Activated CD8-positive, alpha-beta memory T cell treated with anti-CD3 and anti-CD28 coated beads for 4 hours (primary cell): ENCODE data around the gene ITFG1.
"Not testable (repeated sequence)": the region's sequence is repeated elsewhere in the genome, so short reads cannot be mapped to it uniquely, and the experiment has no call there.

ENCODE experiments used
- DNase-seq, 2 donors: peaks; one replicate each; pipeline ENCODE4 v3.0.0-alpha.2; 2020; ENCODE audit warnings: low read depth in 2 of 2

ITFG1 gene

DNA sequence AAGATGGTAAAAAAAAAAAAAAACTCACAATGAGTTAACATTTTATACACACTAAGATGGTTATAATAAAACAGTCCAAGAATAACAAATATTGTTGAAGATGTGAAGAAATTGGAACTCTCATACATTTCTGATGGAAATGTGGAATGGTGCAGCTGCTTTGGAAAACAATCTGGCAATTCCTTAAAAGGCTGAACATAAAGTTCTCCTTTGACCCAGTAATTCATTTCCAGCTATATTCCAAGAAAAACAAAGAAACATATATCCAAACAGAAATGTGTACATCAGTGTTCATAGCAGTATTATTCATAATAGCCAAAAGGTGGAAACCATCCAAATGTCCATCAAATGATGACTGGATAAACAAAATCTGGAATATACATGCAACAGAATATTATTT is 219.8 kb downstream of the ITFG1 start:
- DNase-seq = no peak

DNA sequence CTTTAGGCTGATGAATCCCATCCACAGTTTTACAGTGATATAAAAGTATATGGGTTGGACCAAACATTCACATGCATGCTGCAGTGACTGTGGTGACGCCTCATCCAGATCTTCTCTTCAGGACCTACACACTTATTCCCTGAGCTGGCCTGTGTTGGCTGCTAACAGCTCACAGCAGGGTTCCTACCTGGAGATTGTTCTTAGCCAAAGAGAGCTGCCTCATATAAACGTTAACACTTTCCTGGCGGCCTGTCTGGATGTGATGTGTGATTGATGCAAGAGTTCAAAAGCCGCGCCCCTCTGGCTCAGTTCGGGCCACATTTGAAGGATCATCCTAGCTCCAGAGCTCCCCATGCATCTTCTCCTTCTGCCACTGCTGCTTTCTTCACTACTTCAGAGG is 224.1 kb downstream of the ITFG1 start:
- DNase-seq = no peak

DNA sequence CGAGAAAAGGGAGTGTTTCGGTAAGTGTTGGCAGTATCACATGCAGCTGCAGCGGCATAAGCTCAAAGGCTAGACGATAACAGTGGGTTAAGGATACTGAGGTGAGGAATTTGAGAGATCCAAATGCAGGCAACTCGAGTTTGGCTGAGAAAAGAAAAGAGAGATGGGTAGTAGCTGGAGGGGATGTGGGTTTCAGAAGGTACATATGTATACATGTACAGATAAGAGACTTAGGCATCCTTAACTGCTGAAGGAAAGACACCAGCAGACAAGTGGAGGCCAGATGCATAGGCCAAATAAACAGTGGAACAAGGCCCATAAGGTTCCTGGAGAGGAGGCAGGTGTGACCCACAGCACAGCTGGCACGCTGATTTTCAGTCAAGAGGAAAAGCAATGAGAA is 230.6 kb downstream of the ITFG1 start:
- no peak for DNase-seq

DNA sequence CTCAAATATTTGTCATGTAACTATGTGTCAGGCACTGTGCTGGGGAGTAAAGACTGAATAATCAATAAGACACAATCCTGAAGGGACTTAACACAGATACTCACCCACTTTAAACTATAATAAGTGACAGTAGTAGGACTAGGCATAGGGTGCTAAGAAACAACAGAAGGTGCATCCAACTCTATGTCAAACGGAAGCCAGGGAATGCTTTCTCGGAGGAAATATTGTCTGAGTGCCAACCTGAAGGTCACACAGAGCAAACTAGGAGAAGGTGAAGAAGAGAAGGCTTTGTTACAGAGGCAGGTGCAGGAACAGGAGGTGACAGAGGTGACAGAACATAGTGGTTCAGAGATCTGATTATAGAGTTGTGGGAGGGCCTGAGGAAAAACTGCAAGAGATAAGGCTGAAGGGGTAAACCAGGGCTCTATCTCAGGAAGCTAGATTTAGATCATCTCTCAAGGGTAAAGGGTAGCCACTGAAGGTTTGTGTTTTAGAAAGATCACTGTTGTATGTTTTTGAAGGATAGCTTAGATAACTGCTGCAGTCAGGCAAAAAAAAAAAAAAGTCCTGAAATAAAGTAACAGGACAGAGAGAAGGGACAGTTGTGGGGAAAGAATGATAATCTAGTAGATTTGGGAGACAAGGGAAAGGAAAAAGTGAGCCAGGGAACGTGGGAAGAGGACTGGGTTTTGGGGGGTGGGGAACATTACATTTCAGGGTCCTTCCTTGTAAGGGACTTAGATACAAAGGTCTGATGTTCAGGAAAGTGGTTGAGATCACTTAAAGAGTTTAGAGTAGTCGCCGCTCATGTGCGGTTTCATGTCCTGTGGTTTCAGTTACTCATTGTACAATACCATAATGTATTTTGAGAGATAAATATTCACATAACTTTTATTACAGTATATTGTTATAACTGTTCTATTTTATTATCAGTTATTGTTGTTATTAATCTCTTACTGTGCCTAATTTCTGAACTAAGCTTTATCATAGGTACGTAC is 231.5 kb downstream of the ITFG1 start:
- no peak for DNase-seq

DNA sequence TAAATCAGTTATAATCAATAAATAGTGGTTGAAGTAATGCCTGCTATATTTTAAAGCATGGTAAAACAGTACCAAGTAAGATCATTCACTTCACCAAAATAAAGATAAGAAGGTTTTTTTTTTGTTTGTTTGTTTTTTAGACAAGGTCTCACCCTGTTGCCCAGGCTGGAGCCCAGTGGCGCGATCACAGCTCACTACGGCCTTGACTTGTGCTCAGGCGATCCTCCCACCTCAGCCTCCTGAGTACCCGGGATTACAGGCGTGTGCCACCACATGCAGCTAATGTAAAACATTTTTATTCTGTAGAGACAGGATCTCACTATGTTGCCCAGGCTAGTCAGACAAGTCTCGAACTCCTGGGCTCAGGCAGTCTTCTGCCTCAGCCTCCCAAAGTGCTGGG is 232.6 kb downstream of the ITFG1 start:
- DNase-seq = no peak

DNA sequence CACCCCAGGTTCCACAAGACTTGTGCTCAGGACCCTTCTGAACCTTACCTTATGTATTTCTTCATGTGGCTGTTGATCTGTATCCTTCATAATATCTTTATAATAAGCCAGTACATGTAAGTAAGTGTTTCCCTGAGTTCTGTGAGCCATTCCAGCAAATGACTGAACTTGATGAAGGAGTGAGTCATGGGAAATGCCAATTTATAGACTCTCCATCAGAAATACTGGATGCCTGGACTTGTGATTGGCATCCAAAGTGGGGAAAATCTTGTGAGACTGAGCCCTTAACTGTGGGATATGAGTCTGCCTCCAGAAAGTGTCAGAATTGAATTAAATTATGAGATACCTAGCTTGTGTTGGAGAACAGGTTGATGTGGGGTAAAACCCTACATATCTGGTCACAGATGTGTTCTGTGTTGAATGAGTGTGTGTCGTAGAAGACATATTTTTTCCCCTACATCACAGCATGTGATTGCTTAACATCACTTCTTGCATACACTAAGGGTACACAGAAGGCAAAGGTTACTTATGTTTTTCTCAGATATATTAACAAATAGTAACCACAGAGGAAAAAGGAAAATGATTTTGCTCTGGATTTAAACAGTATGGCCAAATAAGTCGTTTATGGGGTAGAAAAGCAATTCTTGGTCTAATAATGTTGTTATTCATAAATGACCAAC is 247.0 kb downstream of the ITFG1 start:
- no peak for DNase-seq

DNA sequence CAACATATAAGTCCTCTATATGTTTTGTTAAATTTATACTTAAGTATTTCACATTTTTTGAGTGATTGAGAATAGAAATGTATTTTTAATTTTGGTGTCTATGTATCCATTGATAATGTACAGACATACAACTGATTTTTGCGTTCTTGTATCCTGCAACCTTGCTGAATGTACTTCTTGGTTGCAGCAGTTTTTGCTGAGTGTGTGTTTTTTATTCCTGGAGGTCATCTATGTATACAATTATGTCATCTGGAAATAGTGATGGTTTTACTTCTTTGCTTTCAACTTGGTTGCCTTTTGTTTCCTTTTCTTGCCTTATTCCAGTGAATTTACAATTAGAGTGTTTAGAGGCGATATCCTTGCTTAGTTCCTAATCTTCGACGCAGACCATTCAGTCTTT is 249.6 kb downstream of the ITFG1 start:
- DNase-seq = no peak

DNA sequence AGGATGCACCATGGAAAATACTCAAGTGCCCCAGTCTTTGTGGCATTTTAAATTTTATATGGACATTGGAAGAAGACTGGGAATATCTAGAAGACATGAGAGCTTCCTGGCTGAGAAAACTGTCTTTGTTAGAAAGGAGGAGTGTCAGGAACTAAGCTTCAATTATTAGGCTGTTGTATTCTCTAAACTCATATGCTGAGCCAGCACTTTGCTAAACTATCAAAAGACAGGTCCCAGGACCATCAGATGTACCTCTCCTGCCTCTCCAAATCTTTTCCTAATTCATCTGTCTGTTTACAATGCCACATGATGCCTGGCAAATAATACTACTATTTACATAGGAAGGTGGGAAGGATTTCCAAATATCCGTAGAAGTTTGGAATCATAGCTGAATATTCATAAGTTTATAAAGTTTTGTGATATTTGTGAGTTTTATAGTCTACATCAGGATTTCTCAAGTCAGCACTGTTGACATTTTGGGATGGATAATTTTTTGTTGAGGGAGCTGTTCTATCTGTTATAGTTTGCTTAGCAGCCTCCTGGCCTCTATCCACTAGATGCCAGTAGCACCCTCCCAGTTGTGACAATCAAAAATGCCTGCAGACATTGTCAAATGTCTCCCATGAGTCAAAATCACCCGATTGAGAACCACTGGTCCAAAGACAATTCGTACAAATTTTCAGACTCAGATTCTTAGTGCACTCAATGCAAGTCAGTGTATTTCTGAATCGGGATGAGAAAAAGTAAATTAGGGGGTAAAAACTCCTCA is 255.9 kb downstream of the ITFG1 start:
- no peak for DNase-seq

DNA sequence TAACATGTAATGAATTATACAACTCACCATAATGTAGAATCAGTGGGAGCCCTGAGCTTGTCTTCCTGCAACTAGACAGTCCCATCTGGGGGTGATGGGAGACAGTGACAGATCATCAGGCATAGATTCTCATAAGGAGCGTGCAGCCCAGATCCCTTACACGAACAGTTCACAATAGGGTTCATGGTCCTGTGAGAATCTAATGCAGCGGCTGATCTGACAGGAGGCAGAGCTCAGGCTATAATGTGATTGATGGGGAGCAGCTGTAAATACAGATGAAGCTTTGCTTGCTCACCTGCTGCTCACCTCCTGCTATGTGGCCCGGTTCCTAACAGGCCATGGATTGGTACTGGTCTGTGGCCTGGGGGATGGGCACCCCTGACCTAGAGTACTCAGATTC is 257.4 kb downstream of the ITFG1 start:
- DNase-seq = not testable (repeated sequence)

DNA sequence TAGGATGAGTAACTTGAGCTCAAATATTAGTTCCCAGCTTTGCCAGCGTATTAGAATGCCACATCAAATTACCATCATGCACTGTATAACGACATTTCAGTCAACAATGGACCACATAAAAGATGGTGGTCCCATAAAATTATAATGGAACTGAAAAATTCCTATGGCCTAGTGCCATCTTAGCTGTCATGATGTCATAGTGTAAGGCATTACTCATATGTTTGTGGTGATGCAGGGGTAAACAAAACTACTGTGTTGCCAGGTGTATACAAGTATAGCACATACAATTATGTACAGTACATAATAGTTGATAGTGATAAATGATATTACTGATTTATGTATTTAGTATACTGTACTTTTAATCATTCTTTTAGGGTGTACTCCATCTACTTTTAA is 262.7 kb downstream of the ITFG1 start:
- no peak for DNase-seq

DNA sequence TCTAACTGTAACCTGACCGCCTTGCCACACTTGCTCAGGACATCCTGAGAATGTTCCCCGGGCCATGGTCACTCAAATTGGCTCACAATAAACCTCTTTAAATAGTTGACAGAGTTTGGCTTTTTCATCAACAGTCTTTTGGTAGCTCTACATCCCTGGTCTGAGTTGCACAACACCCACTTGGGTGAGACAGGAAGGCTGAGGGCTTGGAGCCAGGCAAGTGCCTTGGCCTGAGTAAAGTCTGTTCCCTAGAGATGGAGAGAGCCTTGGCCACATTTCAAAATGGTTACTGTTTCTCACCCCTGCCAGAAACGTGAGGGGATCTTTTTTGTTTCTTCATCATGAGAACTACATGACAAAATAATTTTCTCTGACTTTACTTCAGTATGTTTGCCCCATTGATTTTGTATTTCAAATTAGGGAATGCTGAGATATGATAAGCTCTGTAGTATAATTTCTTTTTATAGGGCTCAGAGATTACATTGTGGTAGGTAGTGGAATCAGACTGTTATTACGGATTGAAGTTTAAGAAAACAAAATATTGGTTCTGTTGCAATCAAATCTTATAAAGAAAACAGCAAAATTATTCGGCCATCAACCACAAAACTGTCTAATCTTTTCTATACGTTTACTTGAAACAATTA is 263.2 kb downstream of the ITFG1 start:
- no peak for DNase-seq

DNA sequence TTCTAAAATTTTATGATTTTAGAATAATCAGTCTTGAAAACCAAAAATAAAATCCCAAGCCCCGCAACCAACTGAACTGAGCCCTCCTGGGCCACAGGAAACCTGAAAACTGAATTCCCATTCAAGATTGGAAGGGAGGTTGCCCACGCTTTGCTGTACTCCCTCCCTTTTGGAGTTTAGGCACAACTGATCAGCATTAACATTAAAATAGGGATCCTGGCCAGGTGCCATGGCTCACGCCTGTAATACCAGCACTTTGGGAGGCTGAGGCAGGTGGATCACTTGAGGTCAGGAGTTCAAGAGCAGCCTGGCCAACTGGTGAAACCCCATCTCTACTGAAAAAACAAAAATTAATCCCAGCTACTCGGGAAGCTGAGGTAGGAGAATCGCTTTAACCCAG is 264.4 kb downstream of the ITFG1 start:
- no peak for DNase-seq

DNA sequence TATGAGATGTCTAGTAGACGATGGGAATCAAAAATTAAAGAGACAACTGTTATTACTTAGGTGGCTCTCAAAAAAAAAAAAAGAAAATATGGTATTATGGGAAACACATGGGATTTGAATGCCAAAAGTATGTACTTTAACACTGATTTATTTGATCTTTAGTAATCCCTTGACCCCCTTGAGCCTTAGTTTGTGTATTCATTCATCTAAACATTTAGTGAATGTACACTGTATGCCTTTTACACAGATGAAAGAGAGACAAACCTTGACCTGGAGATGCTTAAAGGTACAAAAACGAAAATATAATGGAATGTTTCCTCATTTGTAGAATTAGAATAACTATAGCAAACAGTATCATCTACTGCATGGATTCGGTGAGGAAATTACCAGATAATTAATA is 278.5 kb downstream of the ITFG1 start:
- no peak for DNase-seq

DNA sequence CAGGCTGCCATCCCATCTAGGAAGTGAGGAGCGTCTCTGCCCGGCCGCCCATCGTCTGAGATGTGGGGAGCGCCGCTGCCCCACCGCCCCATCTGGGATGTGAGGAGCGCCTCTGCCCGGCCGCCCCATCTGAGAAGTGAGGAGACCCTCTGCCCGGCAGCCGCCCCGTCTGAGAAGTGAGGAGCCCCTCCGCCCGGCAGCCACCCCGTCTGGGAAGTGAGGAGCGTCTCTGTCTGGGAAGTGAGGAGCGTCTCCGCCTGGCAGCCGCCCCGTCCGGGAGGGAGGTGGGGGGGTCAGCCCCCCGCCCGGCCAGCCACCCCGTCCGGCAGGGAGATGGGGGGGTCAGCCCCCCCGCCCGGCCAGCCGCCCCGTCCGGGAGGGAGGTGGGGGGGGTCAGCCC is 279.8 kb downstream of the ITFG1 start:
- DNase-seq = not testable (repeated sequence)

DNA sequence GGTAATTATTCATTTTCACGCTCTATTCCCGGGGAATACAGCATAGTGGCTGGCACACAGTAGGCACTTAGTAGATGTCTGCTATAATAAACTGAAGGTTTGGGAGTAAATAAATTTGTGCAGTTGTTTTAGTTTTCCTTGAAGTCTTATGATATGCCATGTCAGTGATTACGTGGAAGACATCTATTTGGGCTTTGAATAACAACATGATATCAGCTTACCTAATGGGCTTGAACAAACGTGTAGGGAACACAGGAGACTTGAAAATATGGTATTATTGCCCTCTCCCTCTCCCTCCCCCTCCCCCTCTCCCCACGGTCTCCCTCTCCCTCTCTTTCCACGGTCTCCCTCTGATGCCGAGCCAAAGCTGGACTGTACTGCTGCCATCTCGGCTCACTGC is 280.8 kb downstream of the ITFG1 start:
- DNase-seq = no peak

DNA sequence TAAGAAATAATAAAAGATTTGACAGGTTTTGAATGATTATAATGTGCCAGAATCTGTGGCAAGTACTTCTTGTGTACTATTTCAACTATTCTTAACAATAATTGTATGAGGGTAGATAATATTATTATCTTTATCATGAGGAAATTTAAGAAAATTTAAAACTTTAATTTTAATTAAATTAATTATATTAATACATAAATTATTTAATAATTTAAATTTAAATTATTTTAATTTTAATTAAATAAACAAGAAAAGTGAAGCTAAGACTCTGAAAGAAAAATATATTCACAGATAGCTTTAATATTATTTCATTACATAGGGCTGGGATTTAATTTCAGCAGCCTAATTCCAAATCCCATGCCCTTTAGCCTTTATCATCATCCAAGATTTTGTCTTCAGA is 285.7 kb downstream of the ITFG1 start:
- DNase-seq = no peak

DNA sequence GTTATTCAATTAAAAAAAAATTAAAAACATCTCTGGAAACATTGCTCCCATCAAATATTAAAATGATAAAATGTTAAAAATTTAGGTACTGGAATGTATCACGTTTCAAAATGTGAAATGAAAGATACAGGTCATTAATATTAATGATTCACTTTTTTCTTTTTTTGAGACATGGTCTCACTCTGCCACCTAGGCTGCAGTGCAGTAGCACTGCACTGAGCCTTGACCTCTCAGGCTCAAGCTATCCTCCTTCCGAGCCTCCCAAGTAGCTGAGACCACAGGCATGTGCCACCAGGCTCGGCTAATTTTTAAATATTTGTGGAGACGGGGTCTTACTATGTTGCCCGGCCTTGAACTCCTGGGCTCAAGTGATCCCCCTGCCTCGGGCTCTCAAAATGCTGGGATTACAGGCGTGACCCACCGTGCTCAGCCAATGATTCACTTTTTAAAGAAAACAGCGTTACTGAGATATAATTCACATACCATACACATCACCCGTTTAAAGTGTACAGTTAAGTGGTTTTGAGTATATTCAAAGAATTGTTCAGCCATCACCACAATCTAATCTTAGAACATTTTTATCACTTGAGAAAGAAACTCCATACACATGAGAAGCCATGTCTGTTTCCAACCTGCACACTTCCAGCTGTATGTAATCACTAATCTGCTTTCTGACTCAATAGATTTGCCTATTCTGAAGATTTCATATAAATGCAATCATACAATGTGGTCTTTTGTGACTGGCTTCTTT is 298.0 kb downstream of the ITFG1 start:
- DNase-seq = no peak

DNA sequence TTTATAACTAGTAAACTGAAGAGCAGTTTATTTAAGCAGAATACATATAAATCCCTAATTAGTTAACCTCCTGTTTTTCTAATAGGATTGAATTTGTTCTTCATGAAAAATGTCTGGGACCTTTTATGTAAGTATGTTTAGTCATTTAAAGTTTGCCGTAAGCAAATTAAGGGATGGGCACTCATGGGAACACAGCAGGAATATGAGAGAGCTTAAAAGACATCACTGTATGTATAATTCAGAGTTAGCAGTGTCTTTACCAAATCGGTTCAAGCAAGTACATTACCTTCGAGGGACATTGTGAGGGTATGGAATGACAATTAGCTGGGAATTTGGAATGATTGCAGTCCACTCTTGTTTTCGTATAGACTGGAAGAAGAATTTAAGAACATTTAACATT is 299.4 kb downstream of the ITFG1 start:
- no peak for DNase-seq

DNA sequence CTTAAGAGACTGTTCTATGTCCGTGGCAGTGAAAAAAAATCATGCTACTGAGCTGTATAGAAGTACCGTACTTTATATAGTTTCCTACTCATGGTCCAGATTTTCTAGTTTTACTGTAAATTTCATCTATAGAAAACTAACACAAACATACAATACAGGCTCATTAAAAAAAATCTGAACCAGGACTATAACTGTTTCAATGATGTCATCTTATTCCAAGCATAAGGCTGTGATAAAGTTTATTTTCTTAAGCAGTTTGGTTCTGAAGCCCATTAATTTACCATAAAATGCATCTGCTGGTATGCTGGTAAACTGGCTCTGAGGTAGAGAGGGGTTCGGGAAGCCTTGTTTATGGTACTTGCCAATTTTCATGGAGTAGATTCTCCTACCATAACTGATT is 300.4 kb downstream of the ITFG1 start:
- DNase-seq = no peak

DNA sequence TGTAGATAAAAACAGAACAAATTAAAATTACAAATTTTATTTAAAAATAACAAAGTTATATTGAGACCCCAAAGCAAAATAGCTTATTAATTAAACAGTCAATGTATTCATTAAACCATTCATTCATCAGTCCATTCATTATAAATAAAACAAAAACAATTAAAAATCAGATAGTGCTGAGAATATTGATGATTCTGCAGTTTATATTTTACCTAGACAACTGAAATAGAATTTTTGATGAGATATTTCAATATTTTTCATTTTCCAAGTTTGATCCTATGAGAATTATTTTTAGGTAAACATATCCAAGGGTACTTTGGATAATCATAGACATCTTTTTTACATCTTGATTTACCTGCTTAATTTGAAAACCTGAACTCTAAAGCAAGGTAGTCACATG is 301.9 kb downstream of the ITFG1 start:
- DNase-seq = no peak

DNA sequence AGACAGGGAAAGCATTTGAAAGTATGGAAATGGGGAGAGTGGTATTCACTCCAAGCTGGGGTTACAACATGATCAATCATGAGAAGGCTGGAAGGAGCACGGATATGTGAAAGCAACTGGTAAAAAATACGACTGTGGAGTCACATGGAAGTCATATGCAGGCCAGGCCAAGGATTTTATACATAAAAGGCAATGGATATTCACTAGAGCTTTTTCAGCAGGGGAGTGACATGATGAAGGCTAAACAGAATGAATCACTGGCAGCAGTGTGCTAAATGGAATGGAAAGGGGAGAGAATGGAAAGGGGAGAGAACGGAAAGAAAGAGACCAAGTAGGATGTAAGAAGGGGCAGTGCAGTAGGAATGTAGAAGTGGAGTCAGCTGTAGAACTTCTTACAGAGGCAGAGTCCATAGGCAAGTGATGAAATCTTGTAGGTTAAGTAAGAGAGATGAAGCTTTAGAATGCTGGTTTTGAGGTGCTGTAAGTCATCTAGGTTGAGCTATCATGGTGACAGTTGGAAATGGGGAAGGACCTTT is 304.1 kb downstream of the ITFG1 start:
- DNase-seq = no peak
